ENCODE measurements around the gene PDE2A.

PDE2A gene

GRCh38 chr11:72684236-72684912 is 10.2 kb upstream of the PDE2A start:
- DNase-seq (ENCODE audit: low read depth in 2 of 2), result peak; percentile 35 to 41

GRCh38 chr11:72683782-72684200 is 9.6 kb upstream of the PDE2A start:
- DNase-seq (ENCODE audit: low read depth in 2 of 2), result peak; percentile 57 to 68

GRCh38 chr11:72682858-72683243 is 8.6 kb upstream of the PDE2A start:
- no peak for DNase-seq (ENCODE audit: low read depth in 2 of 2)

- no peak for DNase-seq (ENCODE audit: low read depth in 2 of 2)
Measured at GRCh38 chr11:72682238-72682857, 8.1 kb upstream of the PDE2A start.

DNA sequence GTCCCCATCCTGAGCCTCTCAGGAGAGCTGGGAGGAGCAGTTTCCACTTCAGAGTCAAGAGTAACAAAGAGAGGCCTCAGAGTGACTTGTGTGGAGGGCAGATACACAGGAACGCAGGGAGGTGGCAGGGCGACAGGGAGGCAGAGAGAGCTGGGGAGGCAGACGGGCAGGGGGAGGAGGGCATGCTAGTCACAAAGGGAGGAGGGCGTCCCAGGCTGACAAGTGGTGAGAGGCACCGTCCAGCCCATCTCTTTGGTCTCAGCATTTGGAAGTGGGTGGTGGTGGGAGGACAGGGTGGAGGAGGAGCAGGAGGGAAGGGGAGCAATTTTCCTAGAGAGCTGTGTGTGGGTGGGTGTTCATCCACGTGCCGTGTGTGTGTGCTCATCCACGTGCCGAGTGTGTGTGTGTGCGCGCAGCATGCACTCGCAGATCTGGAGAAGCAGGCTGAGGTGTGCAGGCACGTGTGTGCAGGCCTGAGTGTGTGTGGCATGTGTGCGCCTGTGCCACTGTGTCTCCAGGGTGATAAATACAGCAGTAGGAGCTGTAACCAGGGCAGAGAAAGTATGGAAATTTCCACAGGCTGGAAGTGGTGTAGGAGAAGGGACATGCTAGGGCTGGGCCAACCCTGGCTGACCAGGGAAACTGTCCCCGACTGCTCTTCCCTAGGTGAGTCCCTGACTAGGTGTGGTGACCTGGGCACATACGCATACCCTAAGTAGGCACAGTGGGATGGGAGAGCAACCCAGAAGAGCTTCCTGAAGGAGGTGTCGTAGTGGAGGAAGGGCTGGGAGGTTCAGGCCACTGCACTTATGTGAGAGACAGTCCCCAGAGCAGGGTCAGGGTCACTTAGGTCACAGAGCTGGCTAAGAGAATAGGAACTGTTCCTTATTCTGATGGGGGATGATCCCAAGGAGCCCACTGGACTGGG is 7.3 kb upstream of the PDE2A start:
- DNase-seq (ENCODE audit: low read depth in 2 of 2), result no peak

DNA sequence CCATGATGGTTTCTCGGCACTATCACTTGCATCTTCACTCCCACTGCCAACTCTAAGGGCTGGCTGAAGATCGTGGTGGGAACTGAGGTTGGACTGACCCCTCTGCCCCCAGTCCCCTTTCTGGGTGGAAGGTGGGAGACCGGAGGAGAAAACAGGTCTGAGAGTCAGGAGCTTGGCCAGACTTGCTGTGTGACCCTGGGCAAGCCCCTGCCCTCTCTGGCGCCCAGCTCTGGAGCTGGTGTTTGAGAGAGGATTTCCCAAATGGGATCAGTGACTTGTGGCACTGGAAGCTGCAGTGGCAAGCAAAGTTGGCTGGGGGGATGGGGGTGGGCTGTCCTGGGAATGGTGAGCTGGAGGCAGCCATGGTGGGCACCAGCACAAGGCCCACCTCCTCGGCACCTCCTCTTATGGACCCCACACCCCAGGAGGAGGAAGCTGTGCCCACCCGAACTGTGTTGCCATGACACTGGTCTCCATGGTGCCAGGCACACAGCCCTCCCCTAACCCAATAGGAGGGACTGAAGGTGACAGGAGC is 6.5 kb upstream of the PDE2A start:
- DNase-seq (ENCODE audit: low read depth in 2 of 2), result no peak

DNA sequence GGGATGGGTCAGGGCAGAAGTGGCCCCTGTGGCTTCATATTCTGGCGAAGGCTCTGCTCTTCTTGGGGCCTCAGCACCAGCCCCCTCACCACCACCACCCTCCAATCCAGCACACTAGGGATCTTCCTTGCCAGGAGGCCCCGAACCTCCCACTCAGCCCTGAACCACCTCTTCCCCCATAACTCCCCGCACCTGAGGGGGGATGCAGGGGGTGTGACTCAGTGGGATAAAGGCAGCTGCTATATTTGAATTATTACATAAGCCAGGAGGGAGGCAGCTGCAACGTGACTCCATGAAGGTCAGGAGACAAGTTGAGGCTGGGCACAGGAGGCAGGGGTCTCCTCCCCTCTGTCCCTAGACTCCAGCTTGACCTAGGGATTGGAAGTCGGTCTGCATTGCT is 5.6 kb upstream of the PDE2A start:
- no peak for DNase-seq (ENCODE audit: low read depth in 2 of 2)

GRCh38 chr11:72678524-72678923 is 4.3 kb upstream of the PDE2A start:
- DNase-seq (ENCODE audit: low read depth in 2 of 2), result no peak

- DNase-seq (ENCODE audit: low read depth in 2 of 2), result peak; percentile 55 to 63
Measured at GRCh38 chr11:72676861-72677341, 2.7 kb upstream of the PDE2A start.

DNA sequence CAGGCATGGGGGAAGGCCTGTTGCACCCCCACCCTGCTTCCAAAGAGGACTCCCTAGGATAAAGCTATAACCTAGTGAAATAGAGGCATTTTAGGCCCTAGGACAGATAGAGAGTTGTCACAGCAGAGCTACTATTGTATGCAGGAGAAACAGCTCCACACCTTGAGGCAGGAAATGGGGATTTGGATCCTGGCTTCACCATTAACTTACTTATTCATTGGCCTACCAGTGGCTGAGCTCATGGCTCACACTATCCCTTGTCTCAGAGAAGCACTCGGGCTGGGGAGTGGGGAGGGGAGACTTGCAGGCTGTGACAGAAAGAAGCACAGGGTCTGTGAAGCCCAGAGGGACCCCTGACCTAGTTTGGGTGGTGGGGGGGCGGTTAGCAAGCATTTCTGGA is 999 bp upstream of the PDE2A start:
- DNase-seq (ENCODE audit: low read depth in 2 of 2), result no peak

- DNase-seq (ENCODE audit: low read depth in 2 of 2), result no peak
Measured at GRCh38 chr11:72673284-72673942, 809 bp downstream of the PDE2A start.

GRCh38 chr11:72672597-72673238 is 1.5 kb downstream of the PDE2A start:
- DNase-seq (ENCODE audit: low read depth in 2 of 2), result no peak

GRCh38 chr11:72671152-72672099 is 2.8 kb downstream of the PDE2A start:
- DNase-seq (ENCODE audit: low read depth in 2 of 2), result no peak

DNA sequence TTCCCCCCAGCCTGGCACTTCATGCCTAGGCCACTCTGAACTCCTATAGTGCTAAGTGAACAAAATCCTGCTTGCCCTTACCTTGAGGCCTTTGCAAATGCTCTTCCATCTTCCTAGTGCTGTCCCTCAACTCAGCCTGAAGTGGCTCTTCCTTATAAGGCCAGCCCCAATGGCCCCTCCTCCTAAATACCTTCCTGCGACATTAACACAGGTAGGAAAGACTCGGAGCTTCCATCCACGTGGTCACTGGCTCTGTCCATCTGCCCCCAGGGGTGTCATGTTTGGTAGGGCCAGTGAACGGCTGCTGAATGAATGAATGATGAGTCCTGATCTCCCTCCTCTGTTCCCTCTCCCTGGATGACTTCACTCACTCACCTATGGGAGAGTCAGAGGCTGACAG is 4.2 kb downstream of the PDE2A start:
- DNase-seq (ENCODE audit: low read depth in 2 of 2), result no peak

DNA sequence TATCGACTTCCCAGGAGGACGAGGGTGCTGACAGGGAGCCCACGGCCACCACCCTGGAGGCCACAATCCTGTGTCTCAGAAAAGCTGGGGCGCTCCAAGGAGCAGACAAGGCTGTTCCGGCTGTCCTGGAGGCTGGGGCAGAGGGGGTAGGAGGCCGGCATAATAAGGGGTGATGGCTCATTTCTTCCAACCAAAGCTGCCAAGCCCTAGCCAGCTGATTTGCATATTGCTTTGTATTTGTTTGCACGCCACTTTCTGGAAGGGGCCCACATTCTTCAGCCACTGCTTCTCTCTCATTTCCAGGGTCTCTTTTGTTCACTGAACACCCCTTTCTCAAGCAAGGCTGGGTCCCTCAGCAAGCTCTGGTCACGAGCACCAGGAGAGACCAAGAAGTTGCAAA is 4.7 kb downstream of the PDE2A start:
- no peak for DNase-seq (ENCODE audit: low read depth in 2 of 2)

DNA sequence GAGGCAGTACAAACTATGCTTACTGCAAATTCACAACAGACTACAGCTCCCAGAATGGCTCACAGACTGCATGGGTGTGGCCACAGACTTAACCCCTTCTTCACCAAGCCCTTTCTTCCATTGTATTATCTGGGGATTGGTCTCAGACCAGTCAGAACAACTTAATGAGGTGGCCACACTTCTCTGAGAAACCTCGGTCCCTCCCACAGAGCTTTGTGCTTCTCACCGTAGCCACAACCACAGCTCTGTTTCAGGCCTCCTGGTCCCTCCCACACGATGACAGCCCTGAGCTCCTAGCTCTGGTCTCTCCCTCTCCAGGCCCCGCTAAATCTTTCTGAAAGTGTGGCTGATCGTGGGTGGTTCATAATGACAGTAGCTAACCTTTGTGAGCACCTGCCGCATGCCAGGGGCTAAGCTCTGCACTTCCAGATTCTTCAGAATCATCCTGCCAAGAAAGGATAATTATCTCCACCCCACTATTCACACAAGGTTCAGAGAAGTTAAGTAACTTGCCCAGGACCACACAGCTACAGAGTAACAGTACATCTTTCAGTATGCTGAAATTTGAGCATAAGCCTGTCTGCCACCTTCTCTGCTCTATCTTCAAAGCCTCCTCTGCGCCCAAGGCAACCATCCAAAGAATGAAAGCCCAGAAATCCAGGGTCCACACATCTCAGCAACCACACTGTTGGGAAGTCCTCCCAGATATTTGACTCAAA is 5.4 kb downstream of the PDE2A start:
- peak; percentile 64 to 68 for DNase-seq (ENCODE audit: low read depth in 2 of 2)

DNA sequence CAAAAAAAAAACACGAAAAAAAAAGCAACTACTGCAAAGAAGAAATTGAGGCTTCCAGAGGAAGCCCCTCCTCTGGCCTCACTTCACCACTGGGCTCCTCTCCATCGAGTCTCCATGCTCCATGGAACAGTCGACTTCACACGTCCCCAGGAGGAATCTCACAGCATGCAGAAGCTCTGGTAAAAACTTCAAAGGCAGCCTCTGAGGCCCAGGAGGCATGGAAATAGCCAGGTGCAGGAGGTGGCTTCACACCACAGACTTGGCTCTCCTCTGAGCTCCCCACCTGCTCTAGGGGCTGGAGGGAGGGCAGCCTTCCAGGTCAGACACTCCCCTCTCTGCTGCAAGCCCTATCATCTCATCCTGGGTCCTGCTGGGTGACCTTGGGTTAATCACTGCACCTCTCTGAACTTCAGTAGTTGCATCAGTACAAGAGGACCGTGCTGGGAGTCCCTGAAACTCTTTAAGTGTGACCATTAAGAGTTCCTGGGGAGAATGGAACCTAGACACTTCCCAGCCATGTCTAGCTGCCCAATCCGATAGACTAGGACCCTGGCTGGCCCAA is 8.2 kb downstream of the PDE2A start:
- no peak for DNase-seq (ENCODE audit: low read depth in 2 of 2)

GRCh38 chr11:72662036-72662435 is 12.2 kb downstream of the PDE2A start:
- DNase-seq (ENCODE audit: low read depth in 2 of 2), result no peak

GRCh38 chr11:72661486-72661885 is 12.7 kb downstream of the PDE2A start:
- no peak for DNase-seq (ENCODE audit: low read depth in 2 of 2)

Measured in stimulated activated CD8-positive, alpha-beta memory T cell treated with anti-CD3 and anti-CD28 coated beads, Interleukin-2, amount 100 ng/mL, for 48 hours (primary cell).